ENCODE data around the gene OTP.
A peak's percentile ranks its signal among the peaks of the same experiment; 100 is the strongest.
"Not testable (repeated sequence)": the region's sequence is repeated elsewhere in the genome, so short reads cannot be mapped to it uniquely, and the experiment has no call there.

OTP gene

GRCh38 chr5:77607324-77607723, 31.2 kb downstream of the OTP start:
- H3K4me2 ChIP-seq: no peak overlapping the region
- H3K27ac ChIP-seq: no peak overlapping the region
- no peaks in the 10 kb centered on the region for H3K27me3 ChIP-seq
- H3K9me3 ChIP-seq: peaks cover 20% of the 10 kb centered on the region
- no peak for TF ChIP-seq Cebpa-rat (IDR thresholded peaks at IDR 0.05)
- H3K36me3 ChIP-seq: no peaks in the 10 kb centered on the region
- no peak overlapping the region for H3K9ac ChIP-seq
- H4K20me1 ChIP-seq: no peaks in the 10 kb centered on the region
- H3K4me1 ChIP-seq: no peaks in the 10 kb centered on the region
- H3K4me3 ChIP-seq: no peak overlapping the region

- H3K36me3 ChIP-seq: no peaks in the 10 kb centered on the region
- H3K9ac ChIP-seq: no peak overlapping the region
- no peak overlapping the region for H3K4me3 ChIP-seq
- H4K20me1 ChIP-seq: no peaks in the 10 kb centered on the region
- peaks cover 20% of the 10 kb centered on the region for H3K9me3 ChIP-seq
- TF ChIP-seq Cebpa-rat (IDR thresholded peaks at IDR 0.05): no peak
- H3K27ac ChIP-seq: no peak overlapping the region
- no peaks in the 10 kb centered on the region for H3K27me3 ChIP-seq
- no peaks in the 10 kb centered on the region for H3K4me1 ChIP-seq
- H3K4me2 ChIP-seq: no peak overlapping the region
Measured at GRCh38 chr5:77606279-77606678, 32.2 kb downstream of the OTP start.

DNA sequence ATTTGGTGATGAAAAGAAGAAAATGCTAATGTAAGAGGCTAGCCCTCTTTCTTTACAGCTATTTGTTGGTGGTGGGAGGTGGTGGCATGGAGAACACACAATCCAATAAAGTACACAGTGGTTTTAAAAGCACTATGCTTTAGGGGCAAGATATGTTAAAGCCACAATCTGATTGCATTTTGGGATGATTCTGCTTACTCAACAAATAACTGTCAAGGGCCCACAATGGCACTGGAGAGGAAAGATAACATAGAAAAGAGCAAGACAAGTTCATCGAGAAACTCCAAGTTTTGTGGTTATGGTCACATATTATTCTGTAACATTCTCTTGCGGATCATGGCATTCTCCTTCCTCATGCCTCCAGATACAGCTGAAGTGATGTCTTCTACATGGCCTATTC, 38.8 kb downstream of the OTP start:
- H3K27ac ChIP-seq: no peak overlapping the region
- TF ChIP-seq Cebpa-rat (IDR thresholded peaks at IDR 0.05): no peak
- no peaks in the 10 kb centered on the region for H3K27me3 ChIP-seq
- H4K20me1 ChIP-seq: no peaks in the 10 kb centered on the region
- no peak overlapping the region for H3K9ac ChIP-seq
- H3K4me2 ChIP-seq: no peak overlapping the region
- H3K4me3 ChIP-seq: no peak overlapping the region
- peaks cover 11% of the 10 kb centered on the region for H3K4me1 ChIP-seq
- H3K36me3 ChIP-seq: no peaks in the 10 kb centered on the region
- H3K9me3 ChIP-seq: peaks cover 10% of the 10 kb centered on the region

GRCh38 chr5:77590347-77590746, 48.2 kb downstream of the OTP start:
- peak overlapping the region; percentile 65; the same call in 1 of the 2 replicates for H3K27ac ChIP-seq
- no peak for TF ChIP-seq Cebpa-rat (IDR thresholded peaks at IDR 0.05)
- H3K27me3 ChIP-seq: no peaks in the 10 kb centered on the region
- no peaks in the 10 kb centered on the region for H3K36me3 ChIP-seq
- H3K9ac ChIP-seq: no peak overlapping the region; the same call in 1 of the 2 replicates
- peak overlapping the region; percentile 26; the same call in 1 of the 2 replicates for H3K4me3 ChIP-seq
- H3K4me1 ChIP-seq: peaks cover 32% of the 10 kb centered on the region
- H3K9me3 ChIP-seq: peaks cover 19% of the 10 kb centered on the region
- no peaks in the 10 kb centered on the region for H4K20me1 ChIP-seq
- peak overlapping the region; percentile 65 for H3K4me2 ChIP-seq

- Histone ChIP-seq H4K20me1 (no peaks in the 10 kb centered on the region), H3K9me3 (peaks cover 18% of the 10 kb centered on the region), H3K4me1 (peaks cover 21% of the 10 kb centered on the region), H3K27me3 (no peaks in the 10 kb centered on the region), H3K9ac (no peak overlapping the region), H3K4me2 (no peak overlapping the region), H3K36me3 (no peaks in the 10 kb centered on the region), H3K27ac (no peak overlapping the region), H3K4me3 (no peak overlapping the region)
- no peak for TF ChIP-seq Cebpa-rat (IDR thresholded peaks at IDR 0.05)
Measured at GRCh38 chr5:77588175-77588574, 50.3 kb downstream of the OTP start.

DNA sequence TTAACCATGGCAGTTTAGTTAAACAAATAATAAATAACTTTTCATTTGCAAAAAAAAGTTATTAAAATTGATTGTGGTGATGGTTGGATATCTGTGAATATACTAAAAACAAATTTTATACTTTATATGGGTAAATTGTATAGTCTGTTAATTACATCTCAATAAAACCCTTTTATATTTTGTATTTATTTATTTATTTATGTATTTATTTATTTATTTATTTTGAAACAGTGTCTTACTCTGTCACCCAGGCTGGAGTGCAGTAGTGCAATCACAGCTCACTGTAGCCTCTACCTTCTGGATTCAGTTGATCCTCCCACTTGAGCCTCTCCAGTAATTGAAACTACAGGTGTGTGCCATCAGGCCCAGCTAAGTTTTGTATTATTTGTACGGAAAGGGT, 52.4 kb downstream of the OTP start:
- no peaks in the 10 kb centered on the region for H3K27me3 ChIP-seq
- H3K27ac ChIP-seq: no peak overlapping the region
- no peak overlapping the region for H3K4me2 ChIP-seq

GRCh38 chr5:77582143-77582542, 56.4 kb downstream of the OTP start:
- H3K4me1 ChIP-seq, H3K27ac ChIP-seq, H3K4me2 ChIP-seq, H3K4me3 ChIP-seq, H3K9ac ChIP-seq, H3K27me3 ChIP-seq, H4K20me1 ChIP-seq, H3K36me3 ChIP-seq, H3K9me3 ChIP-seq: not testable (repeated sequence)

More for the DNA sequence above, 52.4 kb downstream of the OTP start:
- H3K4me3 ChIP-seq: no peak overlapping the region
- no peaks in the 10 kb centered on the region for H3K36me3 ChIP-seq
- H3K9ac ChIP-seq: no peak overlapping the region
- peaks cover 8% of the 10 kb centered on the region; the same call in 1 of the 2 replicates for H3K9me3 ChIP-seq
- no peaks in the 10 kb centered on the region for H4K20me1 ChIP-seq
- H3K4me1 ChIP-seq: peaks cover 16% of the 10 kb centered on the region
- no peak for TF ChIP-seq Cebpa-rat (IDR thresholded peaks at IDR 0.05)

Measured in BLaER1 (cell line).